ENCODE measurements around the gene C22orf23. TPM values are rescaled to one million over a fixed set of nuclear protein-coding genes. Genes with fewer than 3 reads are reported as not detected.

The C22orf23 gene
- total and polyA plus RNA-seq, 7 donors, result 0.15 to 0.36 TPM; not detected in 5

- WGBS, 2 donors, result 63 to 78% methylated on average over 8 of the region's 8 CpGs
- Histone ChIP-seq H3K9me3 (no peaks in the 10 kb centered on the region), H3K27ac (peak overlapping the region; percentile 8 to 62 (median 32)), H3K36me3 (no peaks in the 10 kb centered on the region), H3K27me3 (no peaks in the 10 kb centered on the region), H3K4me1 (peaks cover 0 to 6% (median 2%) of the 10 kb centered on the region in 4 donors), H3K4me3 (no peak overlapping the region)
- DNase-seq, result no peak
- TF ChIP-seq EP300 (IDR thresholded peaks at IDR 0.05) (no peak), CTCF (IDR thresholded peaks at IDR 0.05) (no peak), POLR2AphosphoS5 (IDR thresholded peaks at IDR 0.05) (no peak), POLR2A (IDR thresholded peaks at IDR 0.05) (no peak)
- intact Hi-C loops (cut with DNase I), result no loop called here
These were observed 43.3 kb upstream of the C22orf23 start for GRCh38 chr22:37996515-37997246.

DNA sequence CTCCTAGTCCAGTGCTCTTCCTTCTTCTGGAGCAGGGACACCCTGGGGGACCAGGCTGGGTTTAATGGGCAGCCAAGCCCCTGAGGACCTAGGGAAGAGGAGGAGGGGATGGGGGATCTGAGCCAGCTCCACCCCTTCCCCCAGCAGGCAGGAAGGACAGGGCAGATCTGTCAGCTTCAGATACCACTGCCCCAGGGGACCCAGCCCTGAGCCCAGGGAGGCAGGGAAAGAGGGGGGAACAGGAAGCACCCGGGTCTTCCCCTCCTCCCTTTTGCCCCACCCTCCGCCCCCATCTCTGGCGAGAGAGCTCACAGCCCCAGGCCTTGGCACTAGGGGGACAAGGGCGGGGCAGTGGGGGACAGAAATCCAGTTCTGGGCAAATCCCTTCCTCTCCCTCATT, 42.7 kb upstream of the C22orf23 start:
- Histone ChIP-seq H3K36me3 (no peaks in the 10 kb centered on the region), H3K4me1 (peaks cover 0 to 6% (median 2%) of the 10 kb centered on the region in 4 donors), H3K27me3 (no peaks in the 10 kb centered on the region), H3K27ac (peak overlapping the region in 2 of 4 donors; percentile 47 to 62), H3K9me3 (no peaks in the 10 kb centered on the region), H3K4me3 (no peak overlapping the region)
- TF ChIP-seq POLR2AphosphoS5 (IDR thresholded peaks at IDR 0.05), result no peak
- no peak for TF ChIP-seq CTCF (IDR thresholded peaks at IDR 0.05)
- TF ChIP-seq EP300 (IDR thresholded peaks at IDR 0.05), result no peak
- TF ChIP-seq POLR2A (IDR thresholded peaks at IDR 0.05), result no peak
- intact Hi-C loops (cut with DNase I), result no loop called here
- 54 to 57% methylated on average over 4 of the region's 4 CpGs for WGBS, 2 donors
- DNase-seq, result no peak

GRCh38 chr22:37995460-37995859, 42.1 kb upstream of the C22orf23 start:
- Histone ChIP-seq H3K27me3 (no peaks in the 10 kb centered on the region), H3K36me3 (no peaks in the 10 kb centered on the region), H3K9me3 (no peaks in the 10 kb centered on the region), H3K27ac (no peak overlapping the region), H3K4me1 (peaks cover 0 to 6% (median 2%) of the 10 kb centered on the region in 4 donors), H3K4me3 (no peak overlapping the region)
- intact Hi-C loops (cut with DNase I), result no loop called here
- DNase-seq, result no peak
- WGBS, 2 donors, result 79% methylated on average over 4 of the region's 4 CpGs
- TF ChIP-seq EP300 (IDR thresholded peaks at IDR 0.05), result no peak
- no peak for TF ChIP-seq POLR2A (IDR thresholded peaks at IDR 0.05)
- no peak for TF ChIP-seq POLR2AphosphoS5 (IDR thresholded peaks at IDR 0.05)
- no peak for TF ChIP-seq CTCF (IDR thresholded peaks at IDR 0.05)

GRCh38 chr22:37994982-37995381, 41.6 kb upstream of the C22orf23 start:
- H3K36me3 ChIP-seq, result no peaks in the 10 kb centered on the region
- no peaks in the 10 kb centered on the region for H3K9me3 ChIP-seq
- no peak for TF ChIP-seq EP300 (IDR thresholded peaks at IDR 0.05)
- TF ChIP-seq POLR2AphosphoS5 (IDR thresholded peaks at IDR 0.05), result no peak
- TF ChIP-seq CTCF (IDR thresholded peaks at IDR 0.05), result no peak
- no peak for TF ChIP-seq POLR2A (IDR thresholded peaks at IDR 0.05)
- H3K4me3 ChIP-seq, result no peak overlapping the region
- intact Hi-C loops (cut with DNase I), result no loop called here
- H3K27me3 ChIP-seq, result no peaks in the 10 kb centered on the region
- WGBS, 2 donors, result 83 to 88% methylated on average over 6 of the region's 6 CpGs
- no peak overlapping the region for H3K27ac ChIP-seq
- peaks cover 0 to 3% (median 0%) of the 10 kb centered on the region in 4 donors for H3K4me1 ChIP-seq
- DNase-seq, result no peak
